Brain pericyte (primary cell): ENCODE data around the gene PRAME.
"Not testable (repeated sequence)": the region's sequence is repeated elsewhere in the genome, so short reads cannot be mapped to it uniquely, and the experiment has no call there.

Experiments
- DNase-seq: peaks from one replicate; pipeline ENCODE4 v3.0.0-alpha.2; 2012; ENCODE audit warnings: low read depth, low spot score

PRAME gene

GRCh38 chr22:22552630-22553029 is 6.4 kb downstream of the PRAME start:
- DNase-seq: no peak

GRCh38 chr22:22550789-22551434 is 8.2 kb downstream of the PRAME start:
- no peak for DNase-seq

- DNase-seq: no peak
Measured at GRCh38 chr22:22548910-22549309, 10.2 kb downstream of the PRAME start.

GRCh38 chr22:22548317-22548716 is 10.7 kb downstream of the PRAME start:
- no peak for DNase-seq

GRCh38 chr22:22547692-22548300 is 11.3 kb downstream of the PRAME start:
- no peak for DNase-seq

GRCh38 chr22:22547226-22547625 is 11.8 kb downstream of the PRAME start:
- DNase-seq: no peak

GRCh38 chr22:22546490-22546889 is 12.6 kb downstream of the PRAME start:
- no peak for DNase-seq

- no peak for DNase-seq
Measured at GRCh38 chr22:22545084-22545483, 14.0 kb downstream of the PRAME start.

GRCh38 chr22:22538226-22538989 is 20.7 kb downstream of the PRAME start:
- no peak for DNase-seq

GRCh38 chr22:22536916-22537315 is 22.1 kb downstream of the PRAME start:
- no peak for DNase-seq

- DNase-seq: no peak
Measured at GRCh38 chr22:22536515-22536914, 22.6 kb downstream of the PRAME start.

- no peak for DNase-seq
Measured at GRCh38 chr22:22535662-22536061, 23.4 kb downstream of the PRAME start.

GRCh38 chr22:22534604-22535415 is 24.3 kb downstream of the PRAME start:
- no peak for DNase-seq

GRCh38 chr22:22533863-22534262 is 25.2 kb downstream of the PRAME start:
- DNase-seq: no peak

- no peak for DNase-seq
Measured at GRCh38 chr22:22533417-22533816, 25.6 kb downstream of the PRAME start.

GRCh38 chr22:22532547-22533071 is 26.5 kb downstream of the PRAME start:
- DNase-seq: not testable (repeated sequence)

GRCh38 chr22:22531770-22532546 is 27.1 kb downstream of the PRAME start:
- DNase-seq: no peak

GRCh38 chr22:22528780-22529179 is 30.3 kb downstream of the PRAME start:
- DNase-seq: no peak

GRCh38 chr22:22527312-22527711 is 31.8 kb downstream of the PRAME start:
- DNase-seq: no peak

- DNase-seq: no peak
Measured at GRCh38 chr22:22526125-22526912, 32.7 kb downstream of the PRAME start.
